Adipose tissue (tissue), 3 donors: Measurements from ENCODE around the gene TRAPPC5. TPM values are rescaled to one million over a fixed set of nuclear protein-coding genes. Genes with fewer than 3 reads are reported as not detected.

ENCODE experiments used
- H3K27ac ChIP-seq: one replicate; pipeline ENCODE4 v1.5.1; 2013; ENCODE audit warnings: low read depth, low read length
- WGBS, 3 donors: extraction: QIAGEN DNeasy Blood & Tissue Kit; methylation state at CpG; one replicate each; pipeline ENCODE4 v1.1.7; 2013; 5-methylcytosine and 5-hydroxymethylcytosine counted together
- polyA plus RNA-seq, 3 donors: library from polyadenylated mRNA; stranded (reverse); fragments of 200-250 nt; gene quantifications; one replicate each; pipeline ENCODE4 v1.2.3, GENCODE V29; 2013
- donor health status: healthy with polysubstance abuse.
- donor health status: Bipolar disorder and iron deficiency.
- donor health status: healthy.

TRAPPC5 gene
- polyA plus RNA-seq, 3 donors, result 58.0 to 146 (median 75.1) TPM

DNA sequence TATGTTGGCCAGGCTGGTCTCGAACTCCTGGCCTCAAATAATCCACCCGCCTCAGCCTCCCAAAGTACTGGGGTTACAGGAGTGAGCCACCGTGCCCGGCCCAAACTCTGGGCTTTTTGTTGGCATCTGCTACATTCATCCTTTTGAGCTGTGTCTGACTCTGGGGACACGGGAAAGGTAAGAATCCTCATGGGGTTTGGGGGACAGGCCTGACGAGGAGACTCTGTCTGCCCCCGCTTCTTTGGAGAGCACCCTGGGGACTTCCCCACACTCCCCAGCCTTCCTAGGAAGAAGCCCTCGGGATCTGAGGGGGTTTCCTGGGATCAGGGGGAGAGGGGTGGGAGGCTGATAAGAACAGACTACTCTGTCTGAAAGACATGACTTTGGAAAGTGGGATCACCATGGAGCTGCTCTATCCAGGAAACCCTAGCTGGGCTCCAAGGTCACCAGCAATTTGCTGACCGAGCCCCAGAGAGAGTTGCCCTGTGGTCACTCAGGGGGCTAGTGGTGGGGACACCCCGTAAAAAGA is 29.4 kb downstream of the TRAPPC5 start:
- WGBS, 3 donors, result 59 to 76% (median 76%) methylated on average over 9 to 10 of the region's 10 CpGs
- no peak overlapping the region for H3K27ac ChIP-seq

DNA sequence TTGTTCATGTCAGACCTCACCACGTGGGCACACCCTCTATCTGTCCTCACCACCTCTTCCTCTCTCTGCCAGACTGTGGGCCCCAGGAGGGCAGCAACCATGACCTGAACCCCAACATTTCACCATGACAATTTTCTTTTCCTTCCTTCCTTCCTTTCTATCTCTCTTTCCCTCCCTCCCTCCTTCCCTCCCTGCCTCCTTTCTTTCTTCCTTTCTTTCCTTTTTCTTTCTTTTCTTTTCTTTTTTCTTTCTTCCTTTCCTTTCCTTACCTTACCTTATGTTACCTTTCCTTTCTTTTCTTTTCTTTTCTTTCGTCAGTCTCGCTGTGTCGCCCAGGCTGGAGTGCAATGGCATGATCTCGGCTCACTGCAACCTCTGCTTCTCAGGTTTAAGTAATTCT is 30.0 kb downstream of the TRAPPC5 start:
- 65 to 79% (median 67%) methylated on average over 5 of the region's 5 CpGs for WGBS, 3 donors

DNA sequence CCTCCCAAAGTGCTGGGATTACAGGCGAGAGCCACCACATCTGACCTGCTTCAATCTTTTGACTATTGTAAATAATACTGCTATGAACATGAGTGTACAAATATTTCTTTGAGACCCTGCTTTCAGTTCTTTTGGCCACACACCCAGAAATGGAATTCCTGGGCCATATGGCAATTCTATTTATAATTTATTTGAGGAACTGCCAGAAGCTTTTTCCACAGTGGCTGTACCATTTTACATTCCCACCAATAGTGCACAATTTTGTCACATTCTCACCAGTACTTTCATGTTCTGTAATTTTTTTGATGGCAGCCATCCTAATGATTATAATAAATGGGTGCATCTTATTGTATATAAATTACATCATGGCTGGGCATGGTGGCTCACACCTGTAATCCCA is 35.0 kb downstream of the TRAPPC5 start:
- 69 to 77% (median 69%) methylated on average over 1 of the region's 1 CpG for WGBS, 3 donors
- H3K27ac ChIP-seq, result no peak overlapping the region

More for the DNA sequence above, 30.0 kb downstream of the TRAPPC5 start:
- no peak overlapping the region for H3K27ac ChIP-seq

DNA sequence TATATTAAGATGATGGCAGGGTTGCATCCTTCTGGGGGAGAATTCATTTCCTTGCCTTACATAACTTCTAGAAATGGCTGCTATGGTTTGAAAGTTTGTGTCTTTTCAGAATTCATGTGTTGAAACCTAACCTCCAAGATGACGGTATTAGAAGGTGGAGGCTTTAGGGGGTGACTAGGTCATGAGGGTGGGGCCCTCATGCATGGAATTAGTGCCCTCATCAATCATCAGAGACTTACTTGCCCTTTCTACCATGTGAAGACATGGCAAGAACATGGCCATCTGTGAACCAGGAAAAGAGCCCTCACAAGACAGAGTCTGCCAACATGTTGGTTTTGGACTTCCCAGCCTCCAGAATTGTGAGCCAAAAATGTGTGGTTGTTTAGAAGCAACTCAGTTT is 36.1 kb downstream of the TRAPPC5 start:
- 43 to 79% (median 78%) methylated on average over 1 of the region's 1 CpG for WGBS, 3 donors
- no peak overlapping the region for H3K27ac ChIP-seq

DNA sequence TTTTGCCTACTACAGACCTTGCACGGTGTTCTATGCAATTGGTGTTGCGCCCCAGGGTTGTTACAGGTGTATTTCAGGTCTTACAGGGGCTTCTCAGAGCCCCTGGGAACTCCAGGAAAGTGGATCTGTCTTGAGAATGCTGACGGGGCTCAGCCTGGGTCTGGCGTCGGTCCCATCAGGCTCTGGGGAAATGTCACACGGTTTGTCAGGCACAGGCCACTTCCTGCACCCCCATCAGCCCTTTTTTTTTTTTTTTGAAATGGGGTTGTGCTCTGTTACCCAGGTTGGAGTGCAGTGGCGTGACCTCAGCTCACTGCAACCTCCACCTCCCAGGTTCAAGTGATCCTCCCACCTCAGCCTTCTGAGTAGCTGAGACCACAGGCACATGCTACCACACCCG is 38.0 kb downstream of the TRAPPC5 start:
- 34 to 52% (median 41%) methylated on average over 8 of the region's 8 CpGs for WGBS, 3 donors
- H3K27ac ChIP-seq, result no peak overlapping the region

DNA sequence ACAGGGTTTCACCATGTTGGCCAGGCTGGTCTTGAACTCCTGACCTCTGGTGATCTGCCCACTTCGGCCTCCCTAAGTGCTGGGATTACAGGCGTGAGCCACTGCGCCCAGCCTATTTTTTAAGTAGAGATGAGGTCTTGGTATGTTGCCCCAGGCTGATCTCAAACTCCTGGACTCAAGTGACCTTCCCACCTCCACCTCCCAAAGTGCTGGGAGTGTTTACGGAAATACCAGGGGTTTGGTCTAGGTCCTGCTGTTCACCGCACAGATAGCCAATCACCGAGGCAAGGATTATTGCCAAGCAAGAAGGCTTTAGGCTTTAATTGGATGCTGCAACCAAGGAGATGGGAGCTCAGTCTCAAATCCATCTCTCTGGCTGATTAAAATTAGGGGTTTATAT is 39.7 kb downstream of the TRAPPC5 start:
- WGBS, 3 donors, result 70 to 80% (median 74%) methylated on average over 6 of the region's 6 CpGs
- H3K27ac ChIP-seq, result no peak overlapping the region

DNA sequence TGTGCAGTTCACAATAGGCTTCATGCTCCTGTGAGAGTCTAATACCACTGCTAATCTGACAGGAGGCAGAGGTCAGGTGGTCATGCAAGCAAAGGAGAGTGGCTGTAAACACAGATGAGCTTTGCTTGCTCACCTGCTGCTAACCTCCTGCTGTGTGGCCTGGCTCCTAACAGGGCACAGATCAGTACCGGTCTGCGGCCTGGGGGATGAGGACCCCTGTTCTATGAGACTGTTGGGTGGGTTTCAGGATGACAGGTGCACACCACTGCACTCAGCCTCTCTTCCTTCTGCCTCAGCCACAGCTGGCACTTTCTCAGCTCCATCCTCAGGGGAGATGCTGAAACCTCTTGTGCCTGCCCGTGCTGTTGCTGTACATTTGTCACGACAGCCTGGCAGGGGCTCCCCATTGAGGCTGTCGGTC is 41.6 kb downstream of the TRAPPC5 start:
- no peak overlapping the region for H3K27ac ChIP-seq
- 34 to 56% (median 52%) methylated on average over 5 of the region's 5 CpGs for WGBS, 3 donors

DNA sequence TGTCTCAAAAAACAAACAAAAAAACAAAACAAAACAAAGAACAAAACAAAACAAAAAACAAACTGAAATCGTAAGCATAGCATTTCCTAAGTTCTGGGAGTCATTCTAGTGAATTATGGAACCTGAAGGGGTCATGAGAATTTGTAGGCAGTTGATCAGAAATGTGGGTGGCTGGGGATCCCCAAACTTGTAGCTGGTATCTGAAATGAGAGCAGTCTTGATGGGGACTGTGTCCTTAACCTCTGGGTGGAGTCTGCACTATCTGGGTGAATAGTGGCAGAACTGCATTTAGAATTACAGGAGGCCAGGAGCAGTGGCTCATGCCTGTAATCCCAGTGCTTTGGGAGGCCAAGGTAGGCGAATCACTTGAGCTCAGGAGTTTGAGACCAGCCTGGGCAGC is 45.2 kb downstream of the TRAPPC5 start:
- no peak overlapping the region for H3K27ac ChIP-seq
- WGBS, 3 donors, result 60 to 80% (median 72%) methylated on average over 2 of the region's 2 CpGs

DNA sequence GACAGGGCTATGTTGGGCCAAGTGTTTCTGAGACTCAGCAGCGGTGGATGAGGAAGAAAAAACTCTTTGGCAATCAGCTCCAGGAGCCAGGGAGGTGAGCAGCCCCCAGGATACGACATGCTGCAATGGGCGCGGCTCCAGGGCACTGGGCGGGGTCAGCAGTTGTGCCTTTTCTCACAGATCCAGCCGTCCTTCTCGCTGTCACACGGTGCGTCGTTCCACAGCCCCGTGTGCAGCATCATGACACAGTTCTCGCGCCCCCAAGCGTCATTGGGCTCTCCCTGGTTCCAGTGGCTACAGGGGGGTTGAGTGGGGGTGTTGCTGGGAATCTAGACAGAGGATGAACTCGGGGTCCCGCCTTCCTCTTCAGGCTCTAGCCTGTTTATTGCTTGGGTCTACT is 48.6 kb downstream of the TRAPPC5 start:
- no peak overlapping the region for H3K27ac ChIP-seq
- WGBS, 3 donors, result 12 to 16% (median 13%) methylated on average over 16 of the region's 16 CpGs

DNA sequence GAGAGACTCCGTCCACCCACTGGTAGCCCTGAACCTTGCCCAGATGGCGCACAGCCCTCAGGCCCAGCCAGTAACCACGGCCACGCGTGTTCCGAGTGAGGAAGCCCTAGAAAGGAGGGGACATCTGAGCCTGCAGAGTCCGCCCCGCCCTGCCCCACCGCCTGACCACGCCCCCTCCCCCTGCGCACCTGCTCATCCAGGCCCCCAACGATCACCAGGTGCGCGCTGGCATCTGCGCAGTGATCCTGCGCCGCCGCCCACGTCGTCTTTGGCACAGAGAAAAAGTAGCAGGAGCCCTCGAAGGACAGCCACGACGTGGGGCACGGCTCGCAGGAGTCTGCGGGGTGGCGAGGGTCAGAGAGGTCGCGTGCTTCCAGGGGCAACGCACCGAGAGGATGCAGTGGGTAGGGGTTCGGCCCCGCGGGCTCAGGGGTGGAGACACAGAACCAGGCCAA is 49.2 kb downstream of the TRAPPC5 start:
- 4 to 9% (median 6%) methylated on average over 26 to 34 of the region's 34 CpGs for whole genome bisulfite sequencing, 3 donors
- no peak overlapping the region for H3K27ac ChIP-seq

DNA sequence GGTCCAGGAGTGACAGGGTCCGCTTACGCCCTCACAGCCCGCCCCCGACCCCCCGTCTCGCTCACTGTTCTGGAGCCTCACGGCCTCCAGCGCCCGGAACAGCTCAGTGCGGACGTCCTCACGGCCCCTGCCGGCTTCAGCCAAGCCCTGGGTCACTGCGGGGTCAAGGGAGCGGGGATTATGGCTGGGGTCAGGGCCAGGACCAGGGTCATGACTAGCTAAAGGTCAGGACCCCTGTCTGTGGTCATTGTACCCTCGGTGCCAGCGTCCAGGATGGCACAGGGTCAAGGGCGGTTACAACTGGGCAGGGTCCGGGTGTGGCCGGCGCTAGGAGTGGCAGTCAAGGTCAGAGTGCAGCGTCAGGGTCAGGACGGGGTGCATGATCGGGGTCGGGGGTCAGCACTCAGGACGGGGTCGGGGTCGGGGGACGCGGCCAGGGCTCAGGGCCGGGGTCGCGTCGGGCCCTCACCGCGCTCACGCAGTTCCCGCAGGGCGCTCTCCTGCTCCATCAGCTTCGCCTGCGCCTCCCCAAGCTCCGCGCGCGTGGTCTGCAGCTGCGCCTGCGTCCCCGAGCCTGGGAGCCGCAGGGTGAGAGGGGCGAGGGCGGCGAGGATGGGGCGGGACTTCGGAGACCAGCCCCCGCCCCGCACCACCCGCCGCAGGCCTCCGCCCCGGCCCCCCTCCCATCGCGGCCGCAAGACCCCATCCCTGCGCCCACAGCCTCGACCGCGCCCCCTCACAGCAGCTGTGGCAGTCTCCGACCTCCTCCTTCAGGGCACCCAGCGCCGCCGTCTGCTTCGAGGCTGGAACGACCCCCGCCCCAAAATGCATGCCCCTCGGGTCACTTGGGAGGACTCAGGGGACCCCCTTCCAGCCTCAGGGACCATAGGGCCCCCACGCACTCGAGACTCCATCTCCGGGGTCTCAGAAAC is 49.9 kb downstream of the TRAPPC5 start:
- 2 to 6% (median 5%) methylated on average over 58 to 78 of the region's 78 CpGs for WGBS, 3 donors
- no peak overlapping the region for H3K27ac ChIP-seq

DNA sequence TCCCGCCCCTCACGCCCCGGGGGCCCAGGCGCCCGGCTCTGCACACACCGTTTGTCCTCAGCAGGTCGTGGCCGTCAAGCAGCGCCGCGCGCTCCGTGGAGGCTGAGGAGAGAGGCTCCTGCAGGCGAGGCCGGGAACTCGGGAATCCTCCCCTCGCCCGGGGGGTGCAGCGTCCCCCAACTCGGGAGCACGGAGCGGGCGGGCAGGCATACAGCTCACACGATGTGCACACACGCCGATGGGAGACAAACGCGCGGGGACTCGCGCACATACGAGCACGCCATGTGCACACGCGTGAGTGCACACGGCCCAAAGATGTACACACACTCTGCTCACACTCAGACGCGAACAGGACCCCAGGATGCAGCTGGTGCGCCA is 50.6 kb downstream of the TRAPPC5 start:
- no peak overlapping the region for H3K27ac ChIP-seq
- 46 to 68% (median 62%) methylated on average over 39 of the region's 39 CpGs for whole genome bisulfite sequencing, 3 donors

DNA sequence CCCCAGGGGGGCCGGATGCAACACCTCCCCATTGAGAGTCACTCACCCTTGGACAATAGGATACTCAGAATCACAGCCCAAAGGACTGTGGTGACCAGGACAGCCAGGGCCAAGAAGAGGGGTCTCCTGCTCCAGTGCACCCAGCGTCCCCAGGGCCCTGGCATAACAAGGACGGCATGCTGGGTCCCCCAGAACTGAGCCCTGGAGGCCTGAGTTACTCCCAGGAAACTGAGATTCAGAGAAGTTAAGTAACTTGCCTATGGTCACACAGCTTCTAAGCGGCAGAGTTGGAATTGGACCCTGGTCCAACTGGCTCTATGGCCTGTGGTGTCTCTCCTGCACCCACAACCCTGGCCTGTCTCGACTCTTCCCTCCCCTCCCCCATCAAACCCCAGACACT is 51.0 kb downstream of the TRAPPC5 start:
- 71 to 81% (median 76%) methylated on average over 5 of the region's 5 CpGs for WGBS, 3 donors
- no peak overlapping the region for H3K27ac ChIP-seq

DNA sequence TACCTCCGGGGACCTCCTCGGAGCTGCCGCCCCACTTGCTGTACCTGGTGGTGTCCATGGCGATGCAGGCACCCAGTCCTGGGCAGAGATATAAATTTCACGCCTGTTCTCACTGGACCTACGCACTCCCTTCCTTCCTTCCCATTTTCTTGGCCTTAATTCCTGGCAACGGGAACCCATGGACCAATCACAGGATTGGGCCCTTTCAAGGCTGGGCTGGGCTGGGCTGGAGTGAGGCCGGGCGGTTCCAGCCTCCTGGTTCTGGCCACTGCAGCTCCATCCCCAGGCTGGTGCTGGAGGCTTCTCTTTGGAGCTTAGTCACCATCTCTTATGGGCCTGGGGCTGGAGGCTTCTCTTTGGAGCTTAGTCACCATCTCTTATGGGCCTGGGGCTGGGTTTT is 51.4 kb downstream of the TRAPPC5 start, which contains the start of gene CLEC4G:
Gene CLEC4G (minus strand): TSS at position 66 of the 400 bp plus-strand sequence. CDS start 8 bp downstream, at position 58.
- no peak within 1 kb of the TSS for H3K27ac ChIP-seq
- 54 to 66% (median 56%) methylated on average over 9 of the region's 9 CpGs for WGBS, 3 donors

DNA sequence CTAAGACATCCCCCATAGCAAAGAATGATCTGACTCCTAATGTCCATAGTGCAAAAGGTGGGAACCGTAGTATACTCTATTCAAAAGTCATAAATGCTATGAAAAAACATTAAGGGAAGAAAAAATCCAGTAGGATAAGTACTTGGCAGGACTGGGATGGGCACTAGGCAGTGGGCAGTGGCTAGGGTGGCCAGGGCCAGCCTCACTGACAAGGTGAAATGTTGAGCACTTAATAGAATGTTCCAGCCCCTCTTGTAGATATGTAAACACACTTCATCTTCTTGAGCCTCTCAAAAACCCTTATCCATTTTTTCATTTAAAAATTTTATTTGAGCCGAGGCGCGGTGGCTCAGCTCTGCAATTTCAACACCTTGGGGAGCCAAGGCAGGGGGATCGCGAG is 52.7 kb downstream of the TRAPPC5 start:
- WGBS, 3 donors, result 73 to 83% (median 75%) methylated on average over 6 of the region's 6 CpGs
- H3K27ac ChIP-seq, result no peak overlapping the region

DNA sequence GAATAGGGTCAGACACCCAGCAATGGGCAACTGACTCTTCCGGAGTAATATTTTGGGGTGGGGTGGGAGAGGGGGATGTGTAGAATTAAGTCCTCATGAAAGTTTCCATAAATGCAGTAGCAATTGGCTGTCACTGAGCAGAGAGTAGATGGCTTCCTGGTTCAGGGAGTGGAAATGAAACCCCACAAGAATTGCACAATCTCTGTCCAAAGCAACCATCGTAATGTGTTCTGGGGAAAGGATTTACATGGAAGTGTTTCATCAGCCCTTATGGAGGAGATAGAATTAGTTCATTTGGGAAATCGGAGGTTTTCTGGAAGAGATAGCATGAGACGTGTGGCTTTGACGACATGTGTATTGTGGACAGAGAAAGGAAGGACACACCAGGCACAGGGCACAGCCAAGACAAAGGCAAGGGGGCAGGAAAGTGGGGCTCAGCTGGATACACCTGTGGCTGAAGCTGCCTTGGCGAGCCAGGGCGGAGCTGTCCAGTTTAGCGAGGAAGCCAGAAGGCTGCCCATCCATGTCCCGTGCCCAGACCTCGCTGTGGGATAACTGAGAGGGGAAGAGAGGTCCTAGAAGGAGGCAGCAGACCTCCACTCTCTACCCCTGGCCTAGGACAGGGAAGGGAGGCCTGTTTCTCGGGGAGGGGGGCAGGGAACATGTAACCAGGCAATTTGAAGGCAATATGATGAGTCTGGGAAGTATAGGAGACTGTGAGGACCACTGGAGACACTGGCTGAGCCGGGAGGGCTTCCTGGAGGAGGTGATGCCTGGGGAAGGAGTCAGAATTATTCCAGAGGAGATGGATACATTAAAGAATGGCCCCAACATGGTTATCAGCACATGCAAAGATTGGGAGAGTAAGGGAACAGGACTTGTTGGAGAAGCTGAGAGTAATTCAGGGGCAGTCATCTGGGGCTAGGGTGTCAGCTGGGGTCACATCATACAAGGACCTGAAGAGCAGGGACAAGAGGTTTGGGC is 53.9 kb downstream of the TRAPPC5 start:
- 38 to 46% (median 42%) methylated on average over 10 to 12 of the region's 12 CpGs for WGBS, 3 donors
- H3K27ac ChIP-seq, result no peak overlapping the region

DNA sequence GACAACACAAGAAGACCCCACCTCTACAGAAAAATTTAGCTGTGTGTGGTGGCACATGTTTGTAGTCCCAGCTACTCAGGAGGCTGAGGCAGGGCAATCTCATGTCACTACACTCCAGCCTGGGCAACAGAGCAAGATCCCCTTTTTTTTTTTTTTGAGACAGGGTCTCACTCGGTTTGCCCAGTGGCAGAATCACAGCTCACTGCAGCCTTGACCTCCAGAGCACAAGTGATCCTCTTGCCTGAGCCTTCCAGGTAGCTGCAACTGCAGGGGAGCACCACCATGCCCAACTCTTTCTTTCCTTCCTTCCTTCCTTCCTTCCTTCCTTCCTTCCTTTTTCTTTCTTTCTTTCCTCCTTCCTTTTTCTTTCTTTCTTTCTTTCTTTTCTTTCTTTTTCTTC is 55.5 kb downstream of the TRAPPC5 start:
- H3K27ac ChIP-seq, result no peak overlapping the region
- WGBS, 3 donors, result 38 to 67% (median 43%) methylated on average over 1 of the region's 1 CpG

DNA sequence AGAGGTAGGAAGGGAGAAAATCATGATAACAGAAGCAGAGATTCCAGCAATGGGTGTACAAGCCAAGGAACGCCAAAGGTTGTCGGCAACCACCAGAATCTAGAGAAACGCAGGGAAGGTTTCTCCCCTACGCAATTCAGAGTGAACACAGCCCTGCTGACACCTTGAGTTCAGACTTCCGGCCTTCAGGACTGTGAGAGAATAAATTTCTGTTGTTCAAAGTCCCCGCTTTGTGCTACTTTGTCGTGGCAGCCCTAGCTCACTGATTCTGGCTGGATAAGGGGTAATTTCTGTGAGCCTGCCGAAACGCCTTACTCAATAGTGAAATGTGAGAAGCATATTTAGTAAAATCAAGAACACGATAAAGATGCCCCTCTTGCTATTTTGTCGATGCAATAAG is 56.6 kb downstream of the TRAPPC5 start:
- 71 to 85% (median 81%) methylated on average over 11 of the region's 11 CpGs for WGBS, 3 donors
- H3K27ac ChIP-seq, result no peak overlapping the region
